ENCODE data around the gene SECISBP2.
"Not testable (repeated sequence)": the region's sequence is repeated elsewhere in the genome, so short reads cannot be mapped to it uniquely, and the experiment has no call there.

Gene SECISBP2

GRCh38 chr9:89365532-89365912 lies 47.2 kb downstream of the SECISBP2 start:
- DNase-seq, result no peak

DNA sequence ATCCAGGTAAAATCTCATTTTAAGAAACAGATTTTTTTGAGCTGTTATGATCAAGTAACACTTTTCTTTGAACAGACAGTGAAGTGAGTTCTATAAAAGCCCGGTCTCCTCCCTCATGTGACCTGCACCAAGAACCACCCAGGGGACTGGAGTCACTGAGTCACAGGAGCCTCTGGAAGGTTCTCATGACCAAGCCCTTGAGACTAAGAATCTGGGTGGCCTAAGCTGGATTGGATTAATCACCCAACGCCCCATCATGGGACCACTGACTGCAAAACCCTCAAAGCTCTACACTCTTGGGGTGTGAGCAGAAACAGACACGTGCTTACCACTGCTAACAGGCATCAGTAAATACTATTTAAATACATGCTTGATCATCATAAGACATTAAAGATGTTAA lies 48.4 kb downstream of the SECISBP2 start:
- DNase-seq, result no peak

GRCh38 chr9:89367281-89367680 lies 49.0 kb downstream of the SECISBP2 start:
- DNase-seq, result no peak

DNA sequence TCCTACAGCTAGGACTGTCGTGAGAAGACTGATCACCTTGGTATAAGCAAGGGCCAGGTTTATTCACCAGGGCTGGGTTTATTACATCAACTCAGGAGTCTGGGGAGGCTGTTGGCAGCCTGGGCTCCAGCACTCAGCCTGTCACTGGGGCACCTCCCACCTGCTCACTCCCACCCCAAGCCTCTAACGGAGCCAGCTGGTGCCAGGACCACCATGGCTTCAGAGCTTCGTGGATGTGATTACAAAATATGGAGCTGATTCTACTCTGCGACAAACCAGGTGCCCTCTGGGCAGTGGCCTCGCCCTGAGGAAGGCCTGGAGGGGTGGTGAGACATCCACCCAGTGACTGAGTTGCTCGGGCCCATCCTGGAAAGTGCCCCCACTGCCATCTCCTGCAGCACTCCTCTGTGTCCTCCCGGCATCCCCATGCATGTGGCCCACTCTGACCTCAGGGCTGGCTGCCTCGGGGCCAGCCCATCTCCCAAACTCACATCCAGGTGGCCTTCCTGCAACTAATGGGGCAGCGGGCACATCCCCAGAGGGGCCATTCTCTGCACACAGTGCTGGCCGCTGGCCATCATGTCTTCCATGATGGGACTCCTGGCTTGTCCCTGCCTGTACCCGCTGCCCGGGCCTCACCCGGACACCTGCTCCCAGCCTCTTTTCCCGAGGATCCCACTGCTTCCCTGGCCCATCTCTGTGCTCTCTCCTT lies 49.6 kb downstream of the SECISBP2 start:
- no peak for DNase-seq

GRCh38 chr9:89368550-89368949 lies 50.2 kb downstream of the SECISBP2 start:
- DNase-seq, result no peak

DNA sequence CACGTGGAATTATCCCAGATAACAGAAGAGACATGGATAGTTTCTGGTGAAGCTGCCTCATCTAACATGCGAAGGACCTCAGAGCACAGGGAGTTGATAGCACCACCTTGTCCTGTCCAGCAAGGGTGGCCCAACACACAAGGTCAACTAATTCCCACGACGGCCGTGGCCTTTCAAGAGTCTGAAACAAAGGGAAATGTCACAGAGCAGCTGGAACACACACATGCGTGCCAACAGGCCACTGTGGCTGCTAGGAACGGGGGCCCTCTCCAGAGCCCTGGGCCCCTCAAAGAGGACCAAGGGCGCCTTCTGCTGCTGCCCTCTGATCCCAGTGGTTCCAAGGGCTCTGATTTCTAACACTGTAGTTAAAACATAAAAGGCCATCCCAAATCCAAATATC lies 50.7 kb downstream of the SECISBP2 start:
- DNase-seq, result no peak

GRCh38 chr9:89370593-89370992 lies 52.3 kb downstream of the SECISBP2 start:
- no peak for DNase-seq

GRCh38 chr9:89371791-89372190 lies 53.5 kb downstream of the SECISBP2 start:
- DNase-seq, result not testable (repeated sequence)

- DNase-seq, result peak; percentile 37
Measured at GRCh38 chr9:89372230-89372816, 54.0 kb downstream of the SECISBP2 start.

DNA sequence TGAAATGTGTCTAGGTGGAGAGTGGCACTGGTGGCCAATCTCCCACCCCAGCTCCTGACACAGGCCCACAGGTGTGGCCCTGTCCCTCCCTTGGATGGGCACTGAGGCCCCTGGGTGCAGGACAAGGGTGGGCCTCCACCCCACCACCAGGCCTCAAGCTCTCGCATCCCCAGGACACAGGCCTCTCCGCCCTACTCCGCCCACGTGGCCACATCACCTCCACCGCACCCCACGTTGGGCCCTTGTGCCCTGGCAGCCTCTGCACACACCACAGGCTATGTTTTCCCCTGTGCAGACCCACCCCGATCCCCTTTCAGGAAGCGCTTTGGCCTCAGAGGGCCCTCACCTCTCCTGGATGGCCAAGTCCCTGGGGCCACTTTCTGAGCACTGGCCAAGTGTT lies 54.7 kb downstream of the SECISBP2 start:
- DNase-seq, result no peak

DNA sequence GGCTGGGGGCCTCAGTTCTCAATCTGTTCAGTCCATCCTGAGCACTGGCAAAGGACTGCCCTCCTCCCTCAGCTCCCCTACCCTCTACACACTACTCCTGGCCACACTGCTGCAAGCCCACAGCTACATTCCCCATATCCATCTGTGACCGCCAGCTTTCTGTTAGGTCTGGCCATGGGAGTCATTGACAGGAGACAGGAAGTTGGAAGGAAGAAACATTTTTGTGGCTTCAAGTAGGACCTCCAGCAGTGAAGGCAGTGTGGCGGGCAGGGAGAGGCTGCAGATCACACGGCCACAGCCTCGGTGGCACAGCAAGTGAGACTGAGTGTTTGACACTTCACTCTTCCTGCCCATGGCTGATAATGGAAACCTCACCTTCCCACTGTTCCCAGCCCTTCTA lies 55.9 kb downstream of the SECISBP2 start:
- DNase-seq, result no peak

GRCh38 chr9:89375191-89375760 lies 57.0 kb downstream of the SECISBP2 start:
- DNase-seq, result peak; percentile 14

DNA sequence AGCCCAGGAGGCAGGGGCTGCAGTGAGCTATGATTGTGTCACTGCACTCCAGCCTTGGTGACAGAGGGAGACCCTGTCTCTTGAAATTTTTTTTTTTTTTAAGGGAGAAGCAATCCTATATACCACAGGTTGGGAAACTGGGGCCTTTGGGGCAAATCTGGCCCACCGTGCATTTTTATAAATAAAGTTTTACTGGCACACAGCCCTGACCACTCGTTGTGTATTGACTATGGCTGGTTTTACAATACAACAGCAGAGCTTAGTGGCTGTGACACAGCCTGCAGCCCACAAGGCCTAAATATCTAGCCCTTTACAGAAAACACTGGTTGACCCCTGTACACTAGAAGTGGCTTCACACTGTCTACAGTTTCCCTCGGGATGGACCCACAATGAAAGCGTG lies 58.0 kb downstream of the SECISBP2 start:
- DNase-seq, result no peak

DNA sequence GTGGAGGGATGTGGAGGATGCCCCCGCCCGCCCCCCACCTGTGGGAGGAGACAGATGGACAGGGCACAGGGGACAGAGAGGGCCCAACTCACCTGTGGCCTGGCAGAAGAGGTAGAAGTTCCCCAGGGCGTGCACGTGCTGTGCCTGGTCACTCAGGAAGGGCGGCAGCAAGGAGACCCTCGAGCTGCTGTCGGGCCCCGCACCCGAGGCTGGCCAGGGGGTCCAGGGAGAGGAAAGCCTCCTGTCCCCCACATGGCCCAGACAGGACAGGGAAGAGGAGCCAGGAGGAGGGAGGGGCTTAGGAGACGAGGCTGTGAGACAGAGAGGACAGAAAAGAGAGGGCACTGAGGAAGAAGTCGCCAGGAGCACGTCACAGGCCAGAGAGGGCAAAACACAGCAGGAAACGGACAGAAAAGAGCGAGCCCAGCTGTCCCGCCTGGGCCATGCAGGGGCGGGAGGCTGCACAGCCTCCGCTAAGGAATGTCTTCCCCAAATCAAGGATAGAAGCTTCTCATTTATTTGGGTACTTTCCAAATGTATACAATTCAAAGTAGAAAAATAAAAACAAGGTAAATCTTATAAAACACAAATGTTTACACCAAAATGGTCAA lies 58.5 kb downstream of the SECISBP2 start:
- DNase-seq, result no peak

DNA sequence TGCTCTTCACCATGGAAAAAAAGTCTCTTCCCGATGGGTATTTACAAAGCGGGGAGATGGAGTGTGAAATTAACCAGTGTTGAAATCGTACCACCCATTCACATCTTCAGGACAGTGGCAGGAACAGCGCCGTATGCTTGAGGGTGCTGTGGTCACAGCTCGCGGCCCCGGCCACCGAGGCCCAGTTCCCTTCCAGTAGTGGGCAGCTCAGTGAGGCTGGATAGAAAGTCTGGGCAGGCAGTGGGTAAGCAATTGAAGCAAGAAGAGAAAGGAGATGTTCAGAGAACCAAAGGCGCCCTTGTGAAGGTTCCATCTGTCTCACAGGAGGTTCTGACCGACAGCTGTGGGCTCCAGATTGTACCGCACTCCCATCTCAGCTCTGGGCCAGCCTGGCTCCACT lies 59.1 kb downstream of the SECISBP2 start:
- no peak for DNase-seq

DNA sequence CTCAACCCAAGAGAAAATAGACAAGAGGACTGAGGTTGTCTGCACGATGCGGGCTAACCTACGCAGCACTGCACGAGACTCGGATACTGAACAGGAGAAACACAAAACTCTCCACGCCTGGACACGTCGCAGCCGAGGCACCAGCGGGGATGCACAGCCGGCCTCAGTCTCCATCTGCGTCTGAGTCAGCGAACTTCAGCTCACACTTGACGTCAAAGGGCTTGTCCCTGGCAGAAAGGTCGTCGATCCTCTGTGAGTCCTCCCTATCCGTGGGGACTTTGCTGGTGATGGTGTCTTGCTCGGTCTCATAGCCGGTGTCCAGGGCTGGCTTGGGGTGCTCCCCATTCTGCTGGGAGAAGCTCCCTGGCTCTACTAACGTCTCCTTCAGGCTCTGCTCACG lies 60.2 kb downstream of the SECISBP2 start:
- no peak for DNase-seq

DNA sequence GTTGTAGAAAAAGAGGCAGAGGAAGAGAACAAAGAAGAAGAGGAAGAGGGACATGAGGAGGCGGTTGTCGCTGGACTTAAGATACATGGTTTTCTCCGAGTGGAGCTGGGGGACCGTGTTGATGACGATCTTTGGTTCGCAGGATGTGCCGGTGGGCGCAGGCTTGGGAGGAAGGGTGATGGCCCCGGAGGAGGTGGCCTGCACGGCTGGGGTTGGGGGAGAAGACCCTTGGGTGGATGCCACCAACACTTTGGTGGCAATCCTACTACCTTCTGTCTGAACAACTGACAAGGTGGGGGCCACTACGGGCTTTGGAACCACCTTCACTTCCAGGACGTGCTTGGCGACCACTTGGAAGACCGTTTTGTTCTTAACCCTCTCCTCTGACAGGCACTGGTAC lies 60.7 kb downstream of the SECISBP2 start:
- DNase-seq, result no peak

GRCh38 chr9:89379508-89380115 lies 61.3 kb downstream of the SECISBP2 start:
- DNase-seq, result no peak

GRCh38 chr9:89380437-89381307 lies 62.4 kb downstream of the SECISBP2 start:
- DNase-seq, result no peak

DNA sequence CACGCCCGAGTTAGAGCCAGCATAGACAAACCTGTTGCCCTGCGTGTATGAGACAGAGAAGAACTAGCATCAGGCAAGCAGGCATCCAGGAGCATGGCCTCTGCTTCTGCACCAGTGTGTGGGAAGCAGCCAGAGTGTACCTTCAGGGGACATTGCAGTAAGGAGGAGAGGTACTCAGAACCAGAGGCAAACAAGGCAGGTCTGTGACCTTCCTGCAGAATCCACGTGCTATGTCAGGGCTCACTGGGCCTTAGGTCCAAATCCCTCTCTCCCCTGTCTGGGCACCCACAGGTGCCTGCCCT lies 63.0 kb downstream of the SECISBP2 start:
- no peak for DNase-seq

DNA sequence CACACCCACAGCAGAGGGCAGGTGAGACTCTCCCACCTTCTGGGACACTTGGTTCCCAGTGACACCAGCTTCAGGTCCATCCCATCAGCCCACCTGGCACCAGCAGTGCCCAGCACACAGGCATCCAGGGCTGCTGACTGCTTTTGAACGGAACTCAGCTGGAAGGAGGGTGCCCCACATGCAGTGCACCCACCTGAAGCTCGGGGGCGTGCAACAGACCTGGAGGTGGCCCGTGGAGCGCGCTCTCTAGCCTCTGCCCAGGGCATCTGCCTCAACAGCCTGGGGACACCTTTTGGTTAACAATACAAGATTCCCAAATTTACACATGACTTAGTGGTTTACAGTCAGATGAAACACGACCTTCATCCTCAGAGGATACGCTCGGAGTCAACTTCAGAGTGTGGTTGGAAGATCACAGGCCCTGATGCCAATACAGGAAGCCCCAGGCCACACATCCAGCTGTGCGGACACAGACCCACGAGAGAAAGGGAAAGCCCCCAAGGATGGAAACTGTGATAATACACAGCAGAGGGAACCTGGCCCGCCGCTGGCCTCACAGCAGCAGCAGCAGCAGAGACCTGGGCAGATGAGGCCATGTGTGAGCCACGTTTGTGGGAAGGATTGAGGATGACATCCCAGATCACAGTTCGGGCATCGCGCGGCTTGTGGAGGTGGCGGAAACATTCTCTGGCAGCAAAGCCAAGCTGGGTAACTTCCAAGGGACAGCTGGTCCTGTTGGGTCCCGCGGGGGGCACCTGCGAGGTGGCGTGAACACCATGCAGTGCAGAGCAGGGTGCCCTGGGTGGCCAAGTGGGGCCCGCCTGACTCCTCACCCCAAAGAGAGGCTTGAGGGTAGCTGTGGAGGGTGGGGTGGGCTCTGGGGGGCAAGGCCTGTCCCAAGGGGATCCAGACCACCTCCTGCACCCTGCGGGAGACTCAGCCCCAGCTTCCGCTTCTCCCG lies 64.0 kb downstream of the SECISBP2 start:
- DNase-seq, result no peak

Measured in activated effector memory CD4-positive, alpha-beta T cell treated with Interleukin-2 at 50 U/mL for 16 hours (primary cell).